ENCODE measurements around the gene SEPTIN5.

Gene SEPTIN5

DNA sequence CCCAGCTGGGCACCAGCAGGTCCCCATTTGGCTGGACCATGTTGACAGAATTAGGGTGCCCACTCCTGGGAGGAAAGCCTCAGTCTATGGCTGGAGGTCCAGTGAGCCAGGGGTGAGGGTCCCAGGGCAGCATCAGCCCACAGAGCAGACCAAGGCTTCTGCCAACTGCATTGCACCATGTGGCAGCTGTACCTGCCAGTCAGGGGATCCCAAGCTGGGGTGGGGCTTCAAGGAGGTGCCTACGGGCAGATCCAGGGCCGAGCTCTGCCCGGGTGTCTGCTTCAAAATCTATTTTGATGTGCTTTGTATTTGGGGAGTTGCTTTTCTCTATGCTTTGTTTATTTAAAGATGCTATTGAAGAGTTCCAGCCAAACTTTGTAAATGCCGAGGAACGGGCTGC, 19.5 kb downstream of the SEPTIN5 start:
- no peak for DNase-seq (ENCODE audit: low read depth)

GRCh38 chr22:19734163-19734562, 19.9 kb downstream of the SEPTIN5 start:
- DNase-seq (ENCODE audit: low read depth) = no peak

- DNase-seq (ENCODE audit: low read depth) = no peak
These were observed 20.6 kb downstream of the SEPTIN5 start for GRCh38 chr22:19734837-19735382.

DNA sequence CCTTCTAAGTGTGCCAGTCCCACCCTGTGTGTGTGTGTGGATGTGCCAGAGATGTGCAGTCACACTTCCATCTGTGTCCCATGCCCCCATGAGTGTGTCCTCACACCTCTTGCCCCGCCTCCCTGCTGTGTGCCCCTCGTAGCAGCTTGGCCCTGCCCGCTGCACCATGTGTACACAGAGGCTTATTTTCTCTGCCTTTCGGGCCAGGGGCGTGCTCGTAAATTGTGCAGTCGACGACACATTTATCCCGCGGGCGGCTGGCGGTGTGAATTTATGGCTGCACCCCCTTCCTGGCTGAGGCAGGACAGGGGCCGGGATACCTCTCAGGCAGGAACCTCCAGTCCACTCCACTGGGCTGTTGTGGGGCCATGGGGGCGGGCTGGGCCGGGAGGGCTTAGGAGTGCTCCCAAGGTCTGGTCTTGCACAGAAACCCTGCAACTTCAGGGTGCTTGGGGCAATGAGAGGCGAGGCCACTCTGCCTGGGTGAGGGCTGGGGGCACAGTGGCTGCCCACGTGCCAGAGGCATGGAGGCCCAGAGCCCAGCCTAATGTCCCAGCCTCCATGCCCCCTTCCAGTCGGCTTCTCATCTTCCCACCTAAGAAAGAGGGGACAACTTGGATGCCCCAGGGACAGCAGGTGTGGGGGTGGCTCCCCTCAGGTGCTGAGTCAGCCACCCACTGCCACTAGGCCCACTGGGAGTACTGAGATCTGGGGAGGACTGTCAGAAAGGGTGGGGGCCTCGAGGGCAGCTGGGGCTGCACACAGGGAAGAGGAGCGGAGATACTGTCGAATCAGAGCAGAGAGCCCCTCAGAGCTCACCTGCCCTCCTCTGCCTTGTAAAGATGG, 21.6 kb downstream of the SEPTIN5 start:
- no peak for DNase-seq (ENCODE audit: low read depth)

- no peak for DNase-seq (ENCODE audit: low read depth)
These were observed 23.8 kb downstream of the SEPTIN5 start for GRCh38 chr22:19737846-19738663.

DNA sequence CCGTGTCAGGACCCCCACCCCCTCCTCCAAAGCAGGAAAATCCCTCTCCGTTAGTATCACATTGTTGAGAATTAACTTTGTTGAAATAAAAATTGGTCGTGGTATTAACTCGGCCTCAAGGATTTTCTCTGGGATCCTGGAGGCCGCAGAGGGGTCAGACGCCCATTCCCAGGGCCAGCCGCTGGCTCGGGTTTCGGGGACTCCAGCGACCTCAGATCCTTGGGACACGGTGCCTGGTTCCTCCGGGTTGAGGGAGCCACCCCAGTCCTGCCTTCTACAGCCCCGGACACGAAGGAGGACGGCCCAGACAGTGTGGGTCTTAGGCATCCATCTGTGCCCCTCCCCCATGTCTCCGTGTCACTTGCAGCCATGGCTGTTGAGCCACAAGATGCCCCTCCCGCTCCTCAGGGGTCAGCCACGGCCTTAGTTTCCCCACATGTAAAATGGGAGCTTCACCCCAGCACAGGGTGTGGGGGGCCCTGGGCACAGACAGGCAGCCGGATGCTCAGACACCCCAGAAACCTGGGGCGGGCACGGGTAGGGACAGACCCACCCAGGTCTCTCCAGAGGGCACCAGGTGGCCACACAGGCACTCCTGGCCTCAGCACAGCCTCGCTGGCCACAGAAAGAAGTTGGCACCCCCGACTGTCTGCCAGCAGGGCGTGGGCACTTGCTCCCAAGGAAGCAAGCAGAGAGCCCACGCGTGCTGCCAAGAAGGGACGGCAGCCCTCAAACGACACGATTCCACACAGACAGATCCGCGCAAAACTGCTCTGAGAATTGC, 24.6 kb downstream of the SEPTIN5 start:
- no peak for DNase-seq (ENCODE audit: low read depth)

DNA sequence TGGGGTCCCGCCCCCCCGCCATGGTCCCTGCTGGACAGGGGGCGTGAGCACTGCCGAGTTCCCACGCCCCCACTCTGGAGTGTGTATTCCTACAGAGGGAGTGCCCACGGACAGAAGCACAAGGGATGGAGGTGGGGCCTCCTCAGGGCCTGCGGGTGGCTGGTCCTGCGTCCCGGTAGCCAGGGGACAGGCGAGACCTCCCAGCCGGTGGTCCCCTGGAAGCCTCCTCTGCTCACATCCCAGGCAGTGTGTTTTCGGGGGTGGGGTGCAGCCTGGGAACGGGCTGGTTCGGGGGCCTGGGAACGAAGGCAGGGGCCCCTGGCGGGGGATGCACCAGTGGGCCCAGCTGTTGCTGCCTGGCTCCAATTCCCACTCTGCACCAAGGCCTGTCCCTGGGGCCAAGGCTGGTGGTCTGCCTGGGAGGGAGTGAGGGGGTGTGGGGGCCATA, 25.2 kb downstream of the SEPTIN5 start:
- DNase-seq (ENCODE audit: low read depth) = no peak

GRCh38 chr22:19739911-19740449, 25.7 kb downstream of the SEPTIN5 start:
- no peak for DNase-seq (ENCODE audit: low read depth)

GRCh38 chr22:19740586-19740985, 26.3 kb downstream of the SEPTIN5 start:
- DNase-seq (ENCODE audit: low read depth) = no peak

DNA sequence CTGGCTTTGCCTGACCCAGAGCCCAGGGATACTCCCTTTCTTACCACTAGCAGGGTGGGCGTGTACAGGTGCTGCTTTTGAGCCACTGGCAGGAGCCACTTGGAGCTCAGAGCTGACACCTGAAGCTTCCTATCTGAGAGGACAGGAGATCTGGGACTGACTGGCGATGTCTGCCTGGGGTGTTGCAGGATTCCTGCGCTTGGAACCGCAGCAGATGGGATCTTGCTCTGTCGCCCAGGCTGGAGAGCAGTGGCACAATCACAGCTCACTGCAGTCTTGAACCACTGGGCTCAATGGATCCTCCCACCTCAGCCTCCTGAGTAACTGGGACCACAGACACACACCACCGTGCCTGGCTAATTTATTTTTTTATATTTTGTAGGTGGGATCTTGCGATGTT, 26.8 kb downstream of the SEPTIN5 start:
- DNase-seq (ENCODE audit: low read depth) = no peak

DNA sequence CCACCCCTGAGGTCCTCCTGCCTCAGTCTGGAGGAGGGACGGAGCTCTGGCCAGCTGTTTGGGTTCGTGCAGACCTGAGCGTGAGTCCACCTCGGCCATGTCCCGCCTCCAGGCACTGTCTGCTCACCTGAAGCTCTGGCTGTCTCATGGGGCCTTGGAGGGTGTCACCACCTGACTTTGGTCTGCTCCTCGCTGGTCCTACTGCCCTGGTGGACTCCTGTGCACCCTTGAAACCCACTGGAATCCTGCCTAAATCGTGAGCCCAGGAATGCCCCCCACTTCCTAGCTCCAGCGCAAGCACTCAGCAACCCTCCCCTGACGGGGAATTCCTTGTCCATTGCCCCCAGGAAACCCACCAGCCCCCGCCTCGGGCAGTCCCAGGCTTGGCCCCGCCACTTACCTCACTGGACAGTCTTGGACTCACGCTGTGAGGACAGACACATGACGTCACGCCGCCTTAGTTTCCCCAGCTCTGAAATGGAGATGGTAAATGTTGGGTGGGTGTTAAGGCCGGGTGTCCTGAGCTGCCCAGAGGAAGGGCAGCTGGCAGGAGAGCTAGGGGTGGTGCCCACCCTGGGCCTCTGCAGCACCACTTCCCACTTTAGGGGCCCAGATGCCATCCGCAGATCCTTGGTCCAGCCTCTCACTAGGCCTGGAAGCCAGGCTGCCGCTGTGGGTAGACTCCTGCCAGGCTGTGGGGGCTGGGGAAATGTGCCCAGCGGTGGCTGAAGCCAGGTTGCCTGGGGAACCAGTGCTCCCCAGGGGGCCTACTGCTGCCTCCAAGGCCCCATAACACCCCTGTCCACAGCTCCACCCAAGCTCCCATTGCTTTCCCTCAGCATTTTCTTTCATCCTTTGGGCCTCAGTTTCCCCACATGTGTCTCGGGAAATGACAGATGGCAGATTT, 28.1 kb downstream of the SEPTIN5 start:
- DNase-seq (ENCODE audit: low read depth) = no peak

- DNase-seq (ENCODE audit: low read depth) = no peak
These were observed 28.8 kb downstream of the SEPTIN5 start for GRCh38 chr22:19743081-19743480.

DNA sequence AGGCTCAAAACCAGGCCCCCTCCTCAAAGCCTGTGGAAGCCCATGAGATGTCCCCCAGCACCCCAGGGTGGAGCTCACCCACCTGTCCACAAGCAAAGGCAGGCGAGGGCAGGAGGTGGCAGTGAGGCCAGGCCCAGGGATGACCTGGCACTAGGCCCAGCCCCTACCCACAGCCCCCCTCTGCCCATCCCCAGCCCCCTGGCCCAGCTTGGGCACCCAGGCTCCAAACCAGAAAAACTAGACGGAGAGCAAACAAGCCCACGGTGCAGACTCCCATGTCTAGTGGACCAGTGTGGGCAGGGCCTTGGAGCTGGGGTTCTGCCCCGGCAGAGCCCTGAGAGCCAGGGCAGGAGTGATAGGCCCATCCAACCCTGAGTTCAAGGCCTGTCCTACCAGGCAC, 29.3 kb downstream of the SEPTIN5 start:
- DNase-seq (ENCODE audit: low read depth) = no peak

- DNase-seq (ENCODE audit: low read depth) = no peak
These were observed 30.2 kb downstream of the SEPTIN5 start for GRCh38 chr22:19744350-19745006.

DNA sequence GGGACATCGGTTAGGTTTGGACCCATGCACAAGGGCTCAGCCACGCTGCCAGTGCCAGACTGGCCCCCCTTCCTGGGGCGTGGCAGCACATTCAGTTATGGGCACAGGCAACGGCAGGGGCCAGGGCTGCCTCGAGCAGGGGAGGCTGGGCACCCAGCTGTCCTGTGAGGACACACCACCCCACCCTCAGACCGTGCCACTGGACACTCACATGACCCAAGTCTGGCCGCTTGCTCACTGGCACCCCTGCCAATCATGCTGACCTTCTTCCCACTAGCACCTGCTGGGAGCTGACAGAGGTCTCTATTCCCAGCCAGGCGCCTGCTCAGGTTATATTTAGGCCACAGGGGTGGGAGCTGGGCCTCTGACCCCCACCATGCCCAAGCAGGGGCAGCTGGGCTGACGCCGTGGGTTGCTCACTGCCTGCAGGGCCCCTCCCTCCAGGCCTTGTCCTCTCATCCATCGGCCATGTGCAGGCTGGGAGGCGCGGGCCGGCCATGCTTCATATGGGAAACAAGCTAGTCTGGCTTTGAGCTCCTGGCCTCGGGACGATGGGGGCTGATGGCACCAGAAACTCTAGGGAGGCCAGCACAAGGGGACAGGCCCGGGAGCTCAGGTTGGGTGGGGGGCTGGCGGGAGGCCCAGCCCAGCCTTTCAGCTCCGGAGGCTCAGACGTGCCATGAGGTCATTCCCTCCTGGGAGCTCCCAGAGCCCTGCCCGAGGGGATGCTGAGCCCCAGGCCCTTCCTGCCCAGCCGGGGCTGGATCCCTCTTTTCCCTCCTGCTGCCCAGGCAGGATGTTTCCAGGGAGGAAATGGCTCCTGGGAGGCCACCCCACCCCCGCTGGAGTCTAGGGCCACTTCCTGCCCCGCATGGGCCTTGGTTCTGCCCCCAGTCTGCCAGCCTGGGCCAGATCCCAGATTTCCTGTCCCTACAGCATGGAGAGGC, 31.1 kb downstream of the SEPTIN5 start:
- no peak for DNase-seq (ENCODE audit: low read depth)

- no peak for DNase-seq (ENCODE audit: low read depth)
These were observed 32.4 kb downstream of the SEPTIN5 start for GRCh38 chr22:19746726-19747125.

DNA sequence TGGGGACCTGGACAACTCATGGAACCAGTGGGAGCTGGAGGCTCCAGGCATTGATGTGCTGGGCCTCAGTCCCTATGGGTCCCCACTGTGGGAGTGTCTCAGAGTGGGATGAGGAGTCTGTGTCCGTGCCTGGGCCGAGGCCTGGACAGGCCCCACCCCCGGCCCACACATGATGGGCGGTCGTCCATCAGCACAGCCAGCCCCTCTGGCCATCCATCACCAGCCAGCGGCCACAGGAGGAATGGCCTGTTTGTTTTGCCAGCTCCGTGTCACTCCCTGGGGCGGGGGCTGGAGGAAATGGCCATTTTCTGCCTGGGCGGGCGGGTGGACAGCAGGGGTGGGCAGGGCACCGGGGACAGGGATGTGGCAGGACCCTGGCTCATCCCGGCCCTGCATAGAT, 33.2 kb downstream of the SEPTIN5 start:
- DNase-seq (ENCODE audit: low read depth) = no peak

DNA sequence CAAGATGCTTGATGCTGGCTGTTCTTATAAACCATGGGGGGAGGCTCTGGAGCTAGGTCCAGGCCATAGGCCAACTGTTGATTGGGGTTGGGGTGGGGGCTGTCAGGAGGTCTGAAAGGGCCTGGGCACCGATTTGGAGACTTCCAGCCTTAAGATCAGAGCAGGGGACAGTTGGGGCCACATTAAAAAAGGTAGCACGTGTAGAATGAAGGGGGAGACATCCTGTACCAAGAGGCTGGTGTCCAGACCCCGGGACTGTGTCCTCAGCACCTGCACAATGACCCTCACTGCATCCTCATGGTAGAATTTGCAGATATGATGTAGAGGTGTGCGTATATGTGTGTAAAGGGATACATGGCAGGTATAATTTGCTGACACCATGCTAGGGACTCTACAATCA, 33.8 kb downstream of the SEPTIN5 start:
- no peak for DNase-seq (ENCODE audit: low read depth)
